HG02938 (cell line): ENCODE results near the gene RPA1.
"Not testable (repeated sequence)": the region's sequence is repeated elsewhere in the genome, so short reads cannot be mapped to it uniquely, and the experiment has no call there.

Experiments
- ATAC-seq: cut with Tn5 transposase; IDR thresholded peaks from one replicate; pipeline ENCODE4 v1.9.1; 2021; ENCODE audit warnings: mild to moderate bottlenecking, moderate library complexity; ENCODE audit not compliant: unreplicated experiment

RPA1 gene

DNA sequence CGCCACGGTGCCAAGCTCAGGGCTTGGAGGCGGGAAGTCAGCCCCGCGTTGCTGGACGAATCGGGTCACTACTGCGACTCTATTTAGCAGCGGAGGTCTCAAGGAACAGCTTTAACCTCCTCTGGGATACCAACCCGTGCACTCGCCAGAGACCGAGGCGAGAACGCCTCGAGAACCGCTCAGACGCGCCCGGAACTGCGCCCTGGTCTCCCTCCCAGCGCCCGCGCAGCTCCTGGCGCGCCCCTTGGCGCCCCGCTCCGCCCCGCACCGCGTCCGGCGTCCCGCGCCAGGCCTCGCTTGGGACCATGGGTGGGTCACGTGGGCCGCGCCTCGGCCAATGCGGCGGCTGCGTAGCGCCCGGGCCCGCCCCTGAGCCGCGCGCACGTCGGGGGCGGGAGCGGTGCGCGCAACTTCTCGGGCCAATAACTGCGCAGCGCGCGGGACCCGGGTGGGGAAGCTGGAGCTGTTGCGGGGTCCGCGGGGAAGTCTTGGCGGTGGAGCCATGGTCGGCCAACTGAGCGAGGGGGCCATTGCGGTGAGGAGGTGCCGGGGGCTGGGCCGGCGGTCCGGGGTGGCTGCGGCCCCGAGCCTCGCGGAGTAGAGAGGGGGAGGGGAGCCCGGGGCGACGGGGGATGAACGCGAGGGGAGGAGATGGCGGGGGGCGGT is at the start of gene RPA1, which contains the start of gene SMYD4:
RPA1 (plus strand) TSS at position 414 of the 666 bp plus-strand sequence; CDS start at position 503, 89 bp downstream.
SMYD4 (minus strand) TSS at position 311 of the 666 bp plus-strand sequence. CDS start 1,908 bp downstream, outside the sequence.
- ATAC-seq = peak; percentile 52

GRCh38 chr17:1782171-1782567 is 47.6 kb upstream of the RPA1 start:
- ATAC-seq = no peak

DNA sequence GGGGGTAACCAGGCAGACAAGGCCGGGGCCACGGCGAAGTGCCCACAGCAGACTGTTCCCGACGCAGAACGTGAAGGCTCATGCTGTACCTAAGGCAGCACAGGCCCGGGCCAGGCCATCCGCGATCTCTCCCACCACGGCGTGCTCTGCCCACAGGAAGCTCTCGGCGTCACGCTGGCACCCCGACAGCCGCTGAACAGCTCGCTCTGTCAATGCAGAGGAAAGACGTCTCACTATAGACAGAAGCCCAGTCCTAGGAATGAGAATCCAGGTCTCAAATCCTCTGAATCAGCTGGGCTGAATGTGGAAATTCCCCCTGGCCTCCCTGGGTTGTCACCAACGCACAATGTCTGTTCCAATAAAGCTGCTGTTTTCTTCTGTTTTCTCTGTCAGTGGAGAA is 46.5 kb upstream of the RPA1 start:
- no peak for ATAC-seq

GRCh38 chr17:1783834-1784611 is 45.8 kb upstream of the RPA1 start:
- ATAC-seq = no peak

- no peak for ATAC-seq
Measured at GRCh38 chr17:1785930-1786329, 43.9 kb upstream of the RPA1 start.

- no peak for ATAC-seq
Measured at GRCh38 chr17:1786708-1787107, 43.1 kb upstream of the RPA1 start.

GRCh38 chr17:1787301-1787902 is 42.4 kb upstream of the RPA1 start:
- no peak for ATAC-seq

- no peak for ATAC-seq
Measured at GRCh38 chr17:1789936-1790335, 39.9 kb upstream of the RPA1 start.

GRCh38 chr17:1792495-1793446 is 37.0 kb upstream of the RPA1 start:
- ATAC-seq = no peak

GRCh38 chr17:1793447-1793806 is 36.4 kb upstream of the RPA1 start:
- no peak for ATAC-seq

GRCh38 chr17:1796800-1797199 is 33.0 kb upstream of the RPA1 start:
- no peak for ATAC-seq

DNA sequence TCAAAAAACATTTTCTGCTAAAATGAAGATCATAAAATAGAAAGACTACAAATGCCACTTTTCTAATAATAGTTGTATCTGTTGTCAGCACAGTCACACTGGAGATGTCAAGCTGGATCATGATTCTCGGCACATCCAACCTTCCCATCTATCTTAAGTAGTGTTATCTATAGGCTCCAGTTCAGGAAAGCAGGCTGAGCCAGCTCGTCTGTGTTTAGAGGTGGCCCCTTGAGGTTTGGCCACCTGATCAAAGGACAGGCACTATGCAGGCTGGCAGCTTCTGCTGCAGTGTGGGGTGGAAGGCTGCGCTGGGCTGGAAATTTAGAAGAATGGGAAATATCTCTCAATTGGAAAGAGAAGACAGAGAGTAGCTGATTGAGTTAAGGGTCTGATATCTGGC is 32.5 kb upstream of the RPA1 start:
- no peak for ATAC-seq

DNA sequence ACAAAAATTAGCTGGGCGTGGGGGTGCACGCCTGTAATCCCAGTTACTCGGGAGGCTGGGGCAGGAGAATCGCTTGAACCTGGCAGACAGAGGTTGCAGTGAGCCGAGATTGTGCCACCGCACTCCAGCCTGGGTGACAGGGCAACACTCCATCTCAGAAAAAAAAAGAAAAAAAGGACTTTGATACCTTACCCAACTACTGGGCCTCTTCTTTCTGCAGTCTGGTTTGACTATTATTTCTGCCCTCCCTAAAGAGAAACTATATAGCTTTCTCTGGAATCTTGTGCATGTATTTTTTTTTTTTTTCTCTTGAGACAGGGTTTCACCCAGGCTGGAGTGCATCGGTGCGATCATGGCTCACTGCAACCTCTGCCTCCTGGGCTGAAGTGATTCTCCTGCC is 32.0 kb upstream of the RPA1 start:
- not testable (repeated sequence) for ATAC-seq

GRCh38 chr17:1800240-1800639 is 29.6 kb upstream of the RPA1 start:
- ATAC-seq = no peak

- ATAC-seq = no peak
Measured at GRCh38 chr17:1800712-1801111, 29.1 kb upstream of the RPA1 start.

DNA sequence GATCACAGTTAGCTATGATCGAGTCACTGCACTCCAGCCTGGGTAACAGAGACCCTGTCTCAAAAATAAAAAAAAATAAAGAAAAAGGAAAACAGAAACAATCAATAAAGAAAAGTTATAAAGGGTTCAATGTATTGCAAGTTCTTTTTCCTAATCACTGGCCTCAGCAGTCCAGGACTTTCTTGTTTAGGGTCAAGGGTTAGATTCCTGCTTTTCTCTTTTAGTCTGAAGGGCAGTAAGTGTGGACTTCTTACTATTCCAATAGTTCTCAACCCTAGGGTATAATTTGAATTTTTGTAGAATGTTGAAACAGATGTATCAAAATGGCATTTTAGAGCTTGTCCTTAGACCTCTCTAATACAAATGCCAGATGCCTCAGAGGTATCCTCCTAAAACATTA is 27.4 kb upstream of the RPA1 start:
- ATAC-seq = no peak

- ATAC-seq = no peak
Measured at GRCh38 chr17:1803280-1803679, 26.5 kb upstream of the RPA1 start.

DNA sequence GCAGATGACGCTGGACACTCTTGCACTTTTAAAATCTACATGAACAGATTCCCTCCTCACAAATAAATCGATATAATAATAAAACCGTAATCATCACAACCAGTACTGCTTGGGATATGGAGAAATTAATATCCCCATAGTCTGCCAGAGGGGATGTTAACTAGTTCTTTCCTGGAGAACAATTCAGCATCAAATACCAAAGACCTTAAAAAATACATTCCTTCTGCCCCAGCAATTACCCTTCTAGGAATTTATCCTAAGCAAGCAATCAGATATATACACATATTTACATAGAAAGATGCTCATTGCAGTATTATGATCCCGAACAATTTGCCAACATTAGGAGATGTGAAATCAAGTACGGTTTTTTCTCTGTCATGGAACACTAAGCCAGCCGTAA is 21.9 kb upstream of the RPA1 start:
- ATAC-seq = no peak

GRCh38 chr17:1808644-1809043 is 21.2 kb upstream of the RPA1 start:
- ATAC-seq = no peak

- not testable (repeated sequence) for ATAC-seq
Measured at GRCh38 chr17:1809815-1810214, 20.0 kb upstream of the RPA1 start.
